ENCODE results near the gene BMP7.

Gene BMP7

GRCh38 chr20:57128044-57128757 is 138.2 kb downstream of the BMP7 start:
- DNase-seq (ENCODE audit: low read depth, low spot score) = no peak

GRCh38 chr20:57126481-57127092 is 139.9 kb downstream of the BMP7 start:
- no peak for DNase-seq (ENCODE audit: low read depth, low spot score)

- DNase-seq (ENCODE audit: low read depth, low spot score) = peak; percentile 12
Measured at GRCh38 chr20:57124800-57125517, 141.5 kb downstream of the BMP7 start.

- no peak for DNase-seq (ENCODE audit: low read depth, low spot score)
Measured at GRCh38 chr20:57124366-57124765, 142.1 kb downstream of the BMP7 start.

GRCh38 chr20:57123504-57123903 is 142.9 kb downstream of the BMP7 start:
- DNase-seq (ENCODE audit: low read depth, low spot score) = no peak

- no peak for DNase-seq (ENCODE audit: low read depth, low spot score)
Measured at GRCh38 chr20:57122536-57123489, 143.6 kb downstream of the BMP7 start.

- no peak for DNase-seq (ENCODE audit: low read depth, low spot score)
Measured at GRCh38 chr20:57118964-57119363, 147.5 kb downstream of the BMP7 start.

Measured in brain pericyte (primary cell).